ENCODE measurements around the gene BAZ2B.

- TF ChIP-seq CTCF (IDR thresholded peaks at IDR 0.05; ENCODE audit: insufficient read depth, low read length, poor library complexity, severe bottlenecking) (no peak), EZH2phosphoT487 (conservative IDR thresholded peaks at IDR 0.05; ENCODE audit: low read length) (no peak)
Observed at GRCh38 chr2:159612255-159612901, 4.0 kb downstream of the BAZ2B start.

Measured in SU-DHL-6 (cell line).